A549 treated with CORT108297 at 1 μM for 4 hours (cell line): Measurements from ENCODE around the gene ZNF175. TPM values are rescaled to one million over a fixed set of nuclear protein-coding genes. Genes with fewer than 3 reads are reported as not detected.

Experiments
- total RNA-seq: library from RNA; stranded (reverse); fragments of 200-300 nt; extraction: Qiagen RNA extraction; gene quantifications from 5 replicates; pipeline ENCODE4 v1.2.3, GENCODE V29; 2022

The ZNF175 gene
- total RNA-seq, result 2.8 to 5.3 TPM (median 4.4 TPM) in 5 replicates

GRCh38 chr19:51570962-51571575, at the start of gene ZNF175:
ZNF175 (plus strand) TSS chr19:51571283; CDS start chr19:51573330, 2,047 bp downstream.

GRCh38 chr19:51531349-51532315, 39.5 kb upstream of the ZNF175 start, which contains the start of gene SIGLEC6:
SIGLEC6 (minus strand) TSS chr19:51531670; CDS start chr19:51531648, 22 bp downstream.

GRCh38 chr19:51630315-51630714, 59.2 kb downstream of the ZNF175 start, which contains the start of gene SIGLEC5:
SIGLEC5 (minus strand) TSS chr19:51630401; CDS start chr19:51630335, 66 bp downstream.

Other genes starting within 250 kb of the ZNF175 start
- 6.8 to 12.2 TPM (median 10.4 TPM) in 5 replicates for gene VSIG10L, start 229.1 kb upstream of the ZNF175 start, total RNA-seq
- 221 to 254 TPM (median 236 TPM) in 5 replicates for gene ETFB, start 204.9 kb upstream of the ZNF175 start, total RNA-seq
- gene CLDND2, start 202.3 kb upstream of the ZNF175 start, total RNA-seq, result 6.1 to 12.5 TPM (median 10.5 TPM) in 5 replicates
- gene NKG7, start 198.6 kb upstream of the ZNF175 start, total RNA-seq, result not detected in 5 replicates
- not detected in 5 replicates for gene LIM2, start 183.3 kb upstream of the ZNF175 start, total RNA-seq
- gene C19orf84, start 180.7 kb upstream of the ZNF175 start, total RNA-seq, result not detected in 5 replicates
- gene SIGLEC10, start 153.6 kb upstream of the ZNF175 start, total RNA-seq, result 0.05 TPM in 1 of 5 replicates, not detected in the others
- gene SIGLEC8, start 112.8 kb upstream of the ZNF175 start, total RNA-seq, result not detected in 5 replicates
- not detected in 5 replicates for gene CEACAM18, start 92.7 kb upstream of the ZNF175 start, total RNA-seq
- not detected in 5 replicates for gene SIGLEC12, start 69.5 kb upstream of the ZNF175 start, total RNA-seq
- gene SIGLEC6, start 39.6 kb upstream of the ZNF175 start, total RNA-seq, result not detected in 5 replicates
- 0.06 TPM in 1 of 5 replicates, not detected in the others for gene SIGLEC5, start 59.1 kb downstream of the ZNF175 start, total RNA-seq
- 0.03 to 0.12 TPM (median 0.05 TPM) in 3 of 5 replicates, not detected in the others for gene SIGLEC14, start 75.5 kb downstream of the ZNF175 start, total RNA-seq
- gene SPACA6, start 122.0 kb downstream of the ZNF175 start, total RNA-seq, result 12.1 to 19.1 TPM (median 15.9 TPM) in 5 replicates
- not detected in 5 replicates for gene HAS1, start 152.7 kb downstream of the ZNF175 start, total RNA-seq
- 0.07 to 0.31 TPM (median 0.08 TPM) in 4 of 5 replicates, not detected in the other for gene FPR1, start 180.6 kb downstream of the ZNF175 start, total RNA-seq
- gene FPR2, start 189.9 kb downstream of the ZNF175 start, total RNA-seq, result not detected in 5 replicates
- not detected in 5 replicates for gene FPR3, start 223.9 kb downstream of the ZNF175 start, total RNA-seq